ENCODE data around the gene INHBA. TPM values are rescaled to one million over a fixed set of nuclear protein-coding genes. Genes with fewer than 3 reads are reported as not detected.
A peak's percentile ranks its signal among the peaks of the same experiment; 100 is the strongest.

The INHBA gene
- total RNA-seq, 2 experiments from 2014 or later = not detected

- H3K4me1 Mint-ChIP-seq = peaks cover 13% of the 10 kb centered on the region
- no peak overlapping the region for H3K27ac Mint-ChIP-seq
- H3K27me3 Mint-ChIP-seq = peaks cover 38% of the 10 kb centered on the region
- ChIA-PET POLR2A (no interaction called here), CTCF (interaction anchor here (1.2 to 2.1 kb wide), 2 partner anchors 11 to 32 kb away, joined by 3 to 10 read pairs; no protein-coding TSS in a partner anchor)
- no peaks in the 10 kb centered on the region for H3K9me3 Mint-ChIP-seq
- no peak for DNase-seq
- H3K36me3 Mint-ChIP-seq (ENCODE audit: low read depth) = no peaks in the 10 kb centered on the region
- no peak overlapping the region for H3K4me3 Mint-ChIP-seq
These were observed 3.5 kb upstream of the INHBA start for GRCh38 chr7:41706228-41706930.

GRCh38 chr7:41705109-41705901 is 2.4 kb upstream of the INHBA start:
- DNase-seq = peak; percentile 61
- Mint-ChIP-seq H3K27ac (peak overlapping the region; percentile 50), H3K4me1 (peaks cover 13% of the 10 kb centered on the region), H3K36me3 (ENCODE audit: low read depth) (no peaks in the 10 kb centered on the region), H3K4me3 (peak overlapping the region; percentile 67), H3K9me3 (no peaks in the 10 kb centered on the region), H3K27me3 (peaks cover 48% of the 10 kb centered on the region)
- ChIA-PET POLR2A (interaction anchor here (0.7 kb wide), 1 partner anchor 11 kb away, joined by 3 read pairs; no protein-coding TSS in a partner anchor), CTCF (interaction anchor here (0.6 to 2.1 kb wide), 5 partner anchors 9 to 181 kb away, joined by 3 to 10 read pairs (median 3); no protein-coding TSS in a partner anchor)

- Mint-ChIP-seq H3K27me3 (peaks cover 64% of the 10 kb centered on the region), H3K36me3 (ENCODE audit: low read depth) (no peaks in the 10 kb centered on the region), H3K4me3 (no peak overlapping the region), H3K4me1 (peaks cover 15% of the 10 kb centered on the region), H3K27ac (no peak overlapping the region), H3K9me3 (no peaks in the 10 kb centered on the region)
- POLR2A ChIA-PET = no interaction called here
- no peak for DNase-seq
- CTCF ChIA-PET = no interaction called here
These were observed 1.6 kb downstream of the INHBA start for GRCh38 chr7:41701068-41701941.

GRCh38 chr7:41700044-41700471 is 2.8 kb downstream of the INHBA start:
- ChIA-PET CTCF (no interaction called here), POLR2A (no interaction called here)
- H3K27ac Mint-ChIP-seq = no peak overlapping the region
- H3K4me1 Mint-ChIP-seq = peaks cover 4% of the 10 kb centered on the region
- no peaks in the 10 kb centered on the region for H3K9me3 Mint-ChIP-seq
- no peaks in the 10 kb centered on the region for H3K36me3 Mint-ChIP-seq (ENCODE audit: low read depth)
- H3K27me3 Mint-ChIP-seq = peaks cover 58% of the 10 kb centered on the region
- DNase-seq = no peak
- H3K4me3 Mint-ChIP-seq = no peak overlapping the region

GRCh38 chr7:41699516-41699915 is 3.4 kb downstream of the INHBA start:
- Mint-ChIP-seq H3K27ac (no peak overlapping the region), H3K36me3 (ENCODE audit: low read depth) (no peaks in the 10 kb centered on the region), H3K9me3 (no peaks in the 10 kb centered on the region), H3K4me3 (no peak overlapping the region), H3K27me3 (peaks cover 57% of the 10 kb centered on the region), H3K4me1 (peaks cover 3% of the 10 kb centered on the region)
- CTCF ChIA-PET = no interaction called here
- DNase-seq = no peak
- POLR2A ChIA-PET = no interaction called here

GRCh38 chr7:41698726-41699125 is 4.2 kb downstream of the INHBA start:
- no peaks in the 10 kb centered on the region for H3K9me3 Mint-ChIP-seq
- DNase-seq = no peak
- H3K4me3 Mint-ChIP-seq = no peak overlapping the region
- POLR2A ChIA-PET = no interaction called here
- H3K36me3 Mint-ChIP-seq (ENCODE audit: low read depth) = no peaks in the 10 kb centered on the region
- peaks cover 2% of the 10 kb centered on the region for H3K4me1 Mint-ChIP-seq
- H3K27ac Mint-ChIP-seq = no peak overlapping the region
- CTCF ChIA-PET = no interaction called here
- peaks cover 51% of the 10 kb centered on the region for H3K27me3 Mint-ChIP-seq

- H3K27me3 Mint-ChIP-seq = peaks cover 47% of the 10 kb centered on the region
- no peaks in the 10 kb centered on the region for H3K36me3 Mint-ChIP-seq (ENCODE audit: low read depth)
- CTCF ChIA-PET = no interaction called here
- H3K4me3 Mint-ChIP-seq = no peak overlapping the region
- no peaks in the 10 kb centered on the region for H3K9me3 Mint-ChIP-seq
- peaks cover 2% of the 10 kb centered on the region for H3K4me1 Mint-ChIP-seq
- DNase-seq = no peak
- H3K27ac Mint-ChIP-seq = no peak overlapping the region
- POLR2A ChIA-PET = no interaction called here
These were observed 4.8 kb downstream of the INHBA start for GRCh38 chr7:41698114-41698513.

GRCh38 chr7:41696323-41696916 is 6.5 kb downstream of the INHBA start:
- Mint-ChIP-seq H3K9me3 (no peaks in the 10 kb centered on the region), H3K27ac (no peak overlapping the region), H3K36me3 (ENCODE audit: low read depth) (no peaks in the 10 kb centered on the region), H3K4me1 (peaks cover 2% of the 10 kb centered on the region), H3K4me3 (no peak overlapping the region), H3K27me3 (peaks cover 34% of the 10 kb centered on the region)
- ChIA-PET POLR2A (no interaction called here), CTCF (interaction anchor here (1.0 to 2.9 kb wide), 2 partner anchors 9 to 14 kb away, joined by 3 to 10 read pairs; no protein-coding TSS in a partner anchor)
- DNase-seq = peak; percentile 12

GRCh38 chr7:41695661-41696322 is 7.1 kb downstream of the INHBA start:
- no peaks in the 10 kb centered on the region for H3K9me3 Mint-ChIP-seq
- H3K4me3 Mint-ChIP-seq = no peak overlapping the region
- H3K27ac Mint-ChIP-seq = no peak overlapping the region
- H3K4me1 Mint-ChIP-seq = peaks cover 2% of the 10 kb centered on the region
- POLR2A ChIA-PET = no interaction called here
- CTCF ChIA-PET = interaction anchor here (1.0 to 2.9 kb wide), 2 partner anchors 10 to 14 kb away, joined by 3 to 10 read pairs; no protein-coding TSS in a partner anchor
- H3K27me3 Mint-ChIP-seq = peaks cover 28% of the 10 kb centered on the region
- DNase-seq = no peak
- H3K36me3 Mint-ChIP-seq (ENCODE audit: low read depth) = no peaks in the 10 kb centered on the region

GRCh38 chr7:41694495-41694894 is 8.4 kb downstream of the INHBA start:
- H3K27me3 Mint-ChIP-seq = peaks cover 16% of the 10 kb centered on the region
- no peak overlapping the region for H3K27ac Mint-ChIP-seq
- H3K4me3 Mint-ChIP-seq = no peak overlapping the region
- ChIA-PET CTCF (interaction anchor here (2.9 kb wide), 1 partner anchor 11 kb away, joined by 10 read pairs; no protein-coding TSS in a partner anchor), POLR2A (no interaction called here)
- no peaks in the 10 kb centered on the region for H3K36me3 Mint-ChIP-seq (ENCODE audit: low read depth)
- H3K9me3 Mint-ChIP-seq = no peaks in the 10 kb centered on the region
- H3K4me1 Mint-ChIP-seq = no peaks in the 10 kb centered on the region
- no peak for DNase-seq

GRCh38 chr7:41693150-41693997 is 9.5 kb downstream of the INHBA start:
- peaks cover 9% of the 10 kb centered on the region for H3K27me3 Mint-ChIP-seq
- no peaks in the 10 kb centered on the region for H3K9me3 Mint-ChIP-seq
- ChIA-PET CTCF (no interaction called here), POLR2A (no interaction called here)
- H3K27ac Mint-ChIP-seq = no peak overlapping the region
- no peaks in the 10 kb centered on the region for H3K4me1 Mint-ChIP-seq
- no peak for DNase-seq
- H3K4me3 Mint-ChIP-seq = no peak overlapping the region
- no peaks in the 10 kb centered on the region for H3K36me3 Mint-ChIP-seq (ENCODE audit: low read depth)

Data from activated CD4-positive, alpha-beta T cell treated with anti-CD3 and anti-CD28 coated beads, Interleukin-2, amount 10 ng/mL, durations not matched to agents 7 days and 5 days (primary cell).